Measurements from ENCODE around the gene HEY2.

DNA sequence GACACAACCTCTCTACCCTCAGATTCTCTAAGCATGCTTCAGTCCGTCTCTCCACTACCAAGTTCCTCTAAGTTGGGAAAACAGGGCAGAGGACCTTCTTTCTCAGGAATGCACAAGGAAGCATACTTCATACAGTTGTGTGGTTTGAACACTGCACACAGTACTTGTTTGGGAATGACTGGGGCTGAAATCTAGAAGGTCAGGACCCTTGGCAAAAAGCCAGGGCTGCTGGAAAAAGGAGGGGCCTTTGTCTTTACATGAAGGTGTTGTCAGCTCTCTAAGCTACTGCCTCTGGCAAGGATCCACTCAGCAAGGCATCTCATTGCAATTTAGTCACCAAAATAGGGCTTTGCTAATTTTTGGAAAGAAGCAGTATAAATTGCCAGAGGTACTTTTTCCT lies 20.7 kb upstream of the HEY2 start:
- TF ChIP-seq, protein P1, sequence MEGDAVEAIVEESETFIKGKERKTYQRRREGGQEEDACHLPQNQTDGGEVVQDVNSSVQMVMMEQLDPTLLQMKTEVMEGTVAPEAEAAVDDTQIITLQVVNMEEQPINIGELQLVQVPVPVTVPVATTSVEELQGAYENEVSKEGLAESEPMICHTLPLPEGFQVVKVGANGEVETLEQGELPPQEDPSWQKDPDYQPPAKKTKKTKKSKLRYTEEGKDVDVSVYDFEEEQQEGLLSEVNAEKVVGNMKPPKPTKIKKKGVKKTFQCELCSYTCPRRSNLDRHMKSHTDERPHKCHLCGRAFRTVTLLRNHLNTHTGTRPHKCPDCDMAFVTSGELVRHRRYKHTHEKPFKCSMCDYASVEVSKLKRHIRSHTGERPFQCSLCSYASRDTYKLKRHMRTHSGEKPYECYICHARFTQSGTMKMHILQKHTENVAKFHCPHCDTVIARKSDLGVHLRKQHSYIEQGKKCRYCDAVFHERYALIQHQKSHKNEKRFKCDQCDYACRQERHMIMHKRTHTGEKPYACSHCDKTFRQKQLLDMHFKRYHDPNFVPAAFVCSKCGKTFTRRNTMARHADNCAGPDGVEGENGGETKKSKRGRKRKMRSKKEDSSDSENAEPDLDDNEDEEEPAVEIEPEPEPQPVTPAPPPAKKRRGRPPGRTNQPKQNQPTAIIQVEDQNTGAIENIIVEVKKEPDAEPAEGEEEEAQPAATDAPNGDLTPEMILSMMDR (conservative IDR thresholded peaks at IDR 0.05), result no peak
- TF ChIP-seq ZFX (IDR thresholded peaks at IDR 0.05), result no peak

Data from C4-2B (cell line).